NCI-H2196 (cell line): ENCODE data around the gene PRRG4.
"Not testable (repeated sequence)": the region's sequence is repeated elsewhere in the genome, so short reads cannot be mapped to it uniquely, and the experiment has no call there.

Source experiments
- DNase-seq: peaks from one replicate; lab custom pipeline; 2025; ENCODE audit not compliant: unreplicated experiment; lab: John Stamatoyannopoulos, UW

Gene PRRG4

GRCh38 chr11:32830413-32830738, 649 bp downstream of the PRRG4 start:
- peak; percentile 50 for DNase-seq

- no peak for DNase-seq
Measured at GRCh38 chr11:32830796-32831195, 1.1 kb downstream of the PRRG4 start.

- DNase-seq, result no peak
Measured at GRCh38 chr11:32831221-32831620, 1.5 kb downstream of the PRRG4 start.

- no peak for DNase-seq
Measured at GRCh38 chr11:32833921-32834320, 4.2 kb downstream of the PRRG4 start.

- DNase-seq, result no peak
Measured at GRCh38 chr11:32836946-32837345, 7.2 kb downstream of the PRRG4 start.

- DNase-seq, result no peak
Measured at GRCh38 chr11:32838505-32839274, 9.0 kb downstream of the PRRG4 start.

GRCh38 chr11:32839308-32839707, 9.6 kb downstream of the PRRG4 start:
- no peak for DNase-seq

- DNase-seq, result no peak
Measured at GRCh38 chr11:32840587-32840986, 10.9 kb downstream of the PRRG4 start.

- DNase-seq, result no peak
Measured at GRCh38 chr11:32843544-32843943, 13.8 kb downstream of the PRRG4 start.

- no peak for DNase-seq
Measured at GRCh38 chr11:32847511-32847910, 17.8 kb downstream of the PRRG4 start.

- no peak for DNase-seq
Measured at GRCh38 chr11:32849761-32850160, 20.0 kb downstream of the PRRG4 start.

- no peak for DNase-seq
Measured at GRCh38 chr11:32851251-32851650, 21.5 kb downstream of the PRRG4 start.

GRCh38 chr11:32852207-32852606, 22.5 kb downstream of the PRRG4 start:
- DNase-seq, result no peak

- no peak for DNase-seq
Measured at GRCh38 chr11:32855601-32856000, 25.9 kb downstream of the PRRG4 start.

- DNase-seq, result no peak
Measured at GRCh38 chr11:32858731-32859130, 29.0 kb downstream of the PRRG4 start.

GRCh38 chr11:32861850-32862577, 32.3 kb downstream of the PRRG4 start:
- no peak for DNase-seq

GRCh38 chr11:32864555-32864954, 34.8 kb downstream of the PRRG4 start:
- DNase-seq, result no peak

GRCh38 chr11:32868752-32869151, 39.0 kb downstream of the PRRG4 start:
- not testable (repeated sequence) for DNase-seq

GRCh38 chr11:32870676-32871075, 40.9 kb downstream of the PRRG4 start:
- DNase-seq, result no peak

- DNase-seq, result no peak
Measured at GRCh38 chr11:32874132-32874531, 44.4 kb downstream of the PRRG4 start.

GRCh38 chr11:32881286-32881685, 51.6 kb downstream of the PRRG4 start:
- DNase-seq, result no peak

GRCh38 chr11:32883421-32883820, 53.7 kb downstream of the PRRG4 start:
- no peak for DNase-seq

GRCh38 chr11:32884023-32884422, 54.3 kb downstream of the PRRG4 start:
- DNase-seq, result no peak
